ENCODE results near the gene PELI2. TPM values are rescaled to one million over a fixed set of nuclear protein-coding genes. Genes with fewer than 3 reads are reported as not detected.

Gene PELI2
- total RNA-seq, 1 donor: 14.1 TPM

- peaks cover 3% of the 10 kb centered on the region for H3K27me3 ChIP-seq (ENCODE audit: insufficient read depth, low read length)
These were observed 5.4 kb upstream of the PELI2 start for GRCh38 chr14:56112781-56113180.

GRCh38 chr14:56115334-56115870 is 2.8 kb upstream of the PELI2 start:
- H2AFZ ChIP-seq (ENCODE audit: low read length): no peak overlapping the region
- H3K79me2 ChIP-seq (ENCODE audit: insufficient read depth, low read length): peaks cover under 1% of the 10 kb centered on the region
- H3K27me3 ChIP-seq (ENCODE audit: insufficient read depth, low read length): peaks cover 3% of the 10 kb centered on the region
- TF ChIP-seq CTCF (IDR thresholded peaks at IDR 0.05; ENCODE audit: extremely low read depth, low read depth, low read length): no peak
- H3K9me3 ChIP-seq (ENCODE audit: low read depth, low read length): no peaks in the 10 kb centered on the region
- no peak overlapping the region for H3K27ac ChIP-seq (ENCODE audit: low read depth, low read length)
- no peaks in the 10 kb centered on the region for H3K36me3 ChIP-seq (ENCODE audit: insufficient read depth, low read length)
- H3K4me3 ChIP-seq (ENCODE audit: insufficient read depth, low read length): no peak overlapping the region
- H3K4me2 ChIP-seq (ENCODE audit: insufficient read depth, low read length): no peak overlapping the region
- no peaks in the 10 kb centered on the region for H4K20me1 ChIP-seq (ENCODE audit: insufficient read depth, low read length)
- peaks cover 9% of the 10 kb centered on the region for H3K4me1 ChIP-seq (ENCODE audit: insufficient read depth, low read length)
- DNase-seq (ENCODE audit: insufficient read length, low spot score, missing footprints): no peak

More at GRCh38 chr14:56112781-56113180, 5.4 kb upstream of the PELI2 start:
- Histone ChIP-seq H3K4me1 (ENCODE audit: insufficient read depth, low read length) (no peaks in the 10 kb centered on the region), H3K79me2 (ENCODE audit: insufficient read depth, low read length) (no peaks in the 10 kb centered on the region), H3K36me3 (ENCODE audit: insufficient read depth, low read length) (no peaks in the 10 kb centered on the region), H2AFZ (ENCODE audit: low read length) (no peak overlapping the region), H3K4me3 (ENCODE audit: insufficient read depth, low read length) (no peak overlapping the region), H3K4me2 (ENCODE audit: insufficient read depth, low read length) (no peak overlapping the region), H3K9me3 (ENCODE audit: low read depth, low read length) (no peaks in the 10 kb centered on the region), H4K20me1 (ENCODE audit: insufficient read depth, low read length) (no peaks in the 10 kb centered on the region), H3K27ac (ENCODE audit: low read depth, low read length) (no peak overlapping the region)
- no peak for TF ChIP-seq CTCF (IDR thresholded peaks at IDR 0.05; ENCODE audit: extremely low read depth, low read depth, low read length)
- DNase-seq (ENCODE audit: insufficient read length, low spot score, missing footprints): no peak

GRCh38 chr14:56115976-56116893 is 2.0 kb upstream of the PELI2 start:
- Histone ChIP-seq H2AFZ (ENCODE audit: low read length) (no peak overlapping the region), H3K9me3 (ENCODE audit: low read depth, low read length) (no peaks in the 10 kb centered on the region), H3K4me3 (ENCODE audit: insufficient read depth, low read length) (no peak overlapping the region), H3K36me3 (ENCODE audit: insufficient read depth, low read length) (no peaks in the 10 kb centered on the region), H3K79me2 (ENCODE audit: insufficient read depth, low read length) (peaks cover 4% of the 10 kb centered on the region), H3K4me2 (ENCODE audit: insufficient read depth, low read length) (no peak overlapping the region), H3K27me3 (ENCODE audit: insufficient read depth, low read length) (peaks cover 3% of the 10 kb centered on the region), H3K4me1 (ENCODE audit: insufficient read depth, low read length) (peaks cover 13% of the 10 kb centered on the region), H3K27ac (ENCODE audit: low read depth, low read length) (no peak overlapping the region), H4K20me1 (ENCODE audit: insufficient read depth, low read length) (no peaks in the 10 kb centered on the region)
- DNase-seq (ENCODE audit: insufficient read length, low spot score, missing footprints): no peak
- no peak for TF ChIP-seq CTCF (IDR thresholded peaks at IDR 0.05; ENCODE audit: extremely low read depth, low read depth, low read length)

GRCh38 chr14:56118611-56119181 is 485 bp downstream of the PELI2 start:
- no peaks in the 10 kb centered on the region for H4K20me1 ChIP-seq (ENCODE audit: insufficient read depth, low read length)
- peak overlapping the region; percentile 87 for H3K4me2 ChIP-seq (ENCODE audit: insufficient read depth, low read length)
- H3K4me3 ChIP-seq (ENCODE audit: insufficient read depth, low read length): peak overlapping the region; percentile 83
- H3K9me3 ChIP-seq (ENCODE audit: low read depth, low read length): no peaks in the 10 kb centered on the region
- H3K79me2 ChIP-seq (ENCODE audit: insufficient read depth, low read length): peaks cover 8% of the 10 kb centered on the region
- peak overlapping the region; percentile 72 for H2AFZ ChIP-seq (ENCODE audit: low read length)
- peak; percentile 85 for DNase-seq (ENCODE audit: insufficient read length, low spot score, missing footprints)
- no peaks in the 10 kb centered on the region for H3K36me3 ChIP-seq (ENCODE audit: insufficient read depth, low read length)
- no peak for TF ChIP-seq CTCF (IDR thresholded peaks at IDR 0.05; ENCODE audit: extremely low read depth, low read depth, low read length)
- H3K27me3 ChIP-seq (ENCODE audit: insufficient read depth, low read length): peaks cover 3% of the 10 kb centered on the region
- peaks cover 13% of the 10 kb centered on the region for H3K4me1 ChIP-seq (ENCODE audit: insufficient read depth, low read length)
- no peak overlapping the region for H3K27ac ChIP-seq (ENCODE audit: low read depth, low read length)

Measured in osteoblast (primary cell).